Raji (cell line): ENCODE results near the gene ENTREP1.

Experiments used
- POLR2A ChIP-seq: IDR thresholded peaks from 2 replicates; pipeline ENCODE4 v1.6.1; 2011; ENCODE audit warnings: low read depth, low read length, control low read depth; ENCODE audit not compliant: insufficient read depth

The ENTREP1 gene

GRCh38 chr9:69313175-69313574 is 11.8 kb upstream of the ENTREP1 start:
- TF ChIP-seq POLR2A = no peak

- TF ChIP-seq POLR2A = no peak
These were observed 10.5 kb upstream of the ENTREP1 start for GRCh38 chr9:69314547-69314946.

- TF ChIP-seq POLR2A = no peak
These were observed 7.9 kb upstream of the ENTREP1 start for GRCh38 chr9:69317081-69317480.

- no peak for TF ChIP-seq POLR2A
These were observed 7.1 kb upstream of the ENTREP1 start for GRCh38 chr9:69317894-69318293.

GRCh38 chr9:69319324-69320025 is 5.5 kb upstream of the ENTREP1 start:
- no peak for TF ChIP-seq POLR2A

- TF ChIP-seq POLR2A = no peak
These were observed 2.8 kb upstream of the ENTREP1 start for GRCh38 chr9:69322256-69322655.

- TF ChIP-seq POLR2A = no peak
These were observed 1.2 kb upstream of the ENTREP1 start for GRCh38 chr9:69323861-69324260.

- TF ChIP-seq POLR2A = no peak
These were observed 596 bp downstream of the ENTREP1 start for GRCh38 chr9:69325409-69326212.

GRCh38 chr9:69326261-69326660 is 1.2 kb downstream of the ENTREP1 start:
- no peak for TF ChIP-seq POLR2A

GRCh38 chr9:69330580-69330979 is 5.6 kb downstream of the ENTREP1 start:
- TF ChIP-seq POLR2A = no peak

- no peak for TF ChIP-seq POLR2A
These were observed 6.4 kb downstream of the ENTREP1 start for GRCh38 chr9:69331444-69331843.

GRCh38 chr9:69332067-69332685 is 7.2 kb downstream of the ENTREP1 start:
- TF ChIP-seq POLR2A = no peak

GRCh38 chr9:69333716-69334115 is 8.7 kb downstream of the ENTREP1 start:
- no peak for TF ChIP-seq POLR2A

GRCh38 chr9:69334317-69334716 is 9.3 kb downstream of the ENTREP1 start:
- no peak for TF ChIP-seq POLR2A

- no peak for TF ChIP-seq POLR2A
These were observed 14.6 kb downstream of the ENTREP1 start for GRCh38 chr9:69339620-69340019.

- no peak for TF ChIP-seq POLR2A
These were observed 15.6 kb downstream of the ENTREP1 start for GRCh38 chr9:69340631-69341030.
